Brain microvascular endothelial cell (primary cell): Measurements from ENCODE around the gene SNX9.

ENCODE experiments used
- DNase-seq: peaks from one replicate; pipeline ENCODE4 v3.0.0-alpha.2; 2020
- H3K27ac ChIP-seq: fragments of 250-450 bp; sonication (Bioruptor Pico); 2 replicates; pipeline ENCODE4 v1.5.1; 2020; ENCODE audit warnings: mild to moderate bottlenecking, moderate library complexity
- H3K27me3 ChIP-seq: fragments of 250-450 bp; sonication (Bioruptor Pico); replicated peaks from 2 replicates; pipeline ENCODE4 v1.5.1; 2020; ENCODE audit warnings: mild to moderate bottlenecking
- H3K36me3 ChIP-seq: fragments of 250-450 bp; sonication (Bioruptor Pico); replicated peaks from 2 replicates; pipeline ENCODE4 v1.5.1; 2020; ENCODE audit warnings: mild to moderate bottlenecking
- H3K4me3 ChIP-seq: 2 replicates; pipeline ENCODE4 v1.5.1; 2011; ENCODE audit warnings: low read depth, mild to moderate bottlenecking, control low read depth, low read length, moderate library complexity
- in situ Hi-C: cut with HindIII; loops from 2 replicates; pipeline ENCODE4 v1.10.0; 2017; ENCODE audit warnings: low sequenced_read_pairs, low pct_ligation_motif_present
- TF ChIP-seq, protein P1 (sequence below): IDR thresholded peaks from 2 replicates; pipeline ENCODE4 v1.5.1; 2011; ENCODE audit warnings: low read depth, mild to moderate bottlenecking, moderate library complexity, low read length, control low read depth, inconsistent platforms; ENCODE audit errors: missing control alignments

The SNX9 gene

DNA sequence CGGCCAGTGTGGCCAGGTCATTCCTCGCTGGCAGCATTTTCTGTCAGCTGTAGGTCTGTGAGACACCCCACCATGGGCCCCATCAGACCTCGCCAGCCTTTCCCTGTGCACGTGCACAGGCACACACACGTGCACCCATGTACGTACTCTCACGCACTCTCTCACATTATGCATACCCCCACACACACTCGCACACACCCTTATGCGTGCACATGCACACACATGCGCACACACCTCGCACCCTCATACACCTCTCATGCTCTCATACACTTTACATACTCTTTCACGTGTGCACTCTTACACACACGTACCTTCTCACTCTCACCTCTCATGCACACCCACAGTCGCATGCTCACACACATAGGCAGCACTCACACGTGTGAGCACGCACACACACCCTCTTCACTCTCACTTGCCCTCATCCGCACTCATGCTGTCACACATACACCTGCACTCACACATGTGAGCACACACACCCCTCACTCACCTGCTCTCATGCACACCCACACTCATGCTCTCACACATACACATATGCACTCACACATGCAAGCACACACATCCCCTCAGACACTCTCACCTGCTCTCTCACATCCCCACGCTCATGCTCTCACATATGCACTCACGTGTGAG lies 46.7 kb downstream of the SNX9 start:
- H3K36me3 ChIP-seq: peaks cover 20% of the 10 kb centered on the region
- in situ Hi-C loops: no loop called here
- H3K4me3 ChIP-seq: no peak overlapping the region
- DNase-seq: no peak
- no peaks in the 10 kb centered on the region for H3K27me3 ChIP-seq
- H3K27ac ChIP-seq: no peak overlapping the region
- TF ChIP-seq, protein P1, sequence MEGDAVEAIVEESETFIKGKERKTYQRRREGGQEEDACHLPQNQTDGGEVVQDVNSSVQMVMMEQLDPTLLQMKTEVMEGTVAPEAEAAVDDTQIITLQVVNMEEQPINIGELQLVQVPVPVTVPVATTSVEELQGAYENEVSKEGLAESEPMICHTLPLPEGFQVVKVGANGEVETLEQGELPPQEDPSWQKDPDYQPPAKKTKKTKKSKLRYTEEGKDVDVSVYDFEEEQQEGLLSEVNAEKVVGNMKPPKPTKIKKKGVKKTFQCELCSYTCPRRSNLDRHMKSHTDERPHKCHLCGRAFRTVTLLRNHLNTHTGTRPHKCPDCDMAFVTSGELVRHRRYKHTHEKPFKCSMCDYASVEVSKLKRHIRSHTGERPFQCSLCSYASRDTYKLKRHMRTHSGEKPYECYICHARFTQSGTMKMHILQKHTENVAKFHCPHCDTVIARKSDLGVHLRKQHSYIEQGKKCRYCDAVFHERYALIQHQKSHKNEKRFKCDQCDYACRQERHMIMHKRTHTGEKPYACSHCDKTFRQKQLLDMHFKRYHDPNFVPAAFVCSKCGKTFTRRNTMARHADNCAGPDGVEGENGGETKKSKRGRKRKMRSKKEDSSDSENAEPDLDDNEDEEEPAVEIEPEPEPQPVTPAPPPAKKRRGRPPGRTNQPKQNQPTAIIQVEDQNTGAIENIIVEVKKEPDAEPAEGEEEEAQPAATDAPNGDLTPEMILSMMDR: no peak

DNA sequence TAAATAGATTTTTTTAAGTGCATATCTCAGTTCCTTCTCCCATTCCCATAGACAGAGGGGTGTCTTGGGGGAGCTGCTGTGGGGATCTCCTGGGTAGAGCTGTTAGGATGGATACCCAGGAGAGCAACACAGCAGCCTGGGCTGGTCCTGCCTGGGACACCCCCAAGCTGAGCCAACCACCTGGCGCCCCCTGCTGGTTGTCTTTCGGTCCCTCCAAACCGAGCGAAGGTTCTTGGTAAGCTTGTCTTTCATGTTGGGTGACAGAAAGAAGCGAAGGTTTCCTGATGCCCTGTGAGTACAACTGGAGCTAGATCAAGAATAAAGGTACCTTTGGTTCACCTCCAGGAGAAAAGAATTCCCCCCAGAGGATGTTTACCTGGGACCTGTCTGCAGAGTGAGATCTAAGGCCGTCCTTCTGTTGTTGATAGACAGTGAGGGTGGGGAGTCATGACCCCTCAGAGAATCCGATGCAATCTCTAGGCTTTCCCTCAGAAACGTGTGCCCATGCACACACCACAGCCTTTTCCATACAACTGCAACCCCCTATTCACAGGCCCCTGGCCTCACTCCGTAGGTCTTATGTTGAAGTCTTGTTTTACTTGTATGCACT lies 50.8 kb downstream of the SNX9 start:
- TF ChIP-seq, protein P1: peak; percentile 94
- in situ Hi-C loops: no loop called here
- H3K27me3 ChIP-seq: no peaks in the 10 kb centered on the region
- H3K4me3 ChIP-seq: no peak overlapping the region
- peaks cover 32% of the 10 kb centered on the region for H3K36me3 ChIP-seq
- peak; percentile 63 for DNase-seq
- no peak overlapping the region for H3K27ac ChIP-seq

DNA sequence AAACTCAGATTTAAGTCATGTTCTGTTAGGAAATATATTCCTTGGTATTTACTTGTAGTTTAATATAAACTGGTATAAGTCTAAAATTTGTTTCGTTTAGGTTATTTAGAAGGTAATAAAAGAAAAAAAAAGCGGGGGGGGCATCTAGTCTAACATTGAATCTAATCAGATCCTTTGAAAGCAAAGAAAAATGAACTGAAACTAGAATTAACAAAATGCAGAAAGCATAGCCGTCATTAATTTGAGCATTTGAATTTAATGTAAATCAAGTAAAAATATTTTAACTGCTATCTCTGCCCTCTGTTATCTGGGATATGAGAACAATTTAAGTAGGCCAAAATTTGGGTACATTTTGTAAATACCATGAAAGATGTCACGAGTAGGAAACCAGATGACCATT lies 54.1 kb downstream of the SNX9 start:
- TF ChIP-seq, protein P1: no peak
- H3K4me3 ChIP-seq: no peak overlapping the region
- peaks cover 20% of the 10 kb centered on the region for H3K36me3 ChIP-seq
- DNase-seq: no peak
- no peak overlapping the region for H3K27ac ChIP-seq
- in situ Hi-C loops: no loop called here
- no peaks in the 10 kb centered on the region for H3K27me3 ChIP-seq

DNA sequence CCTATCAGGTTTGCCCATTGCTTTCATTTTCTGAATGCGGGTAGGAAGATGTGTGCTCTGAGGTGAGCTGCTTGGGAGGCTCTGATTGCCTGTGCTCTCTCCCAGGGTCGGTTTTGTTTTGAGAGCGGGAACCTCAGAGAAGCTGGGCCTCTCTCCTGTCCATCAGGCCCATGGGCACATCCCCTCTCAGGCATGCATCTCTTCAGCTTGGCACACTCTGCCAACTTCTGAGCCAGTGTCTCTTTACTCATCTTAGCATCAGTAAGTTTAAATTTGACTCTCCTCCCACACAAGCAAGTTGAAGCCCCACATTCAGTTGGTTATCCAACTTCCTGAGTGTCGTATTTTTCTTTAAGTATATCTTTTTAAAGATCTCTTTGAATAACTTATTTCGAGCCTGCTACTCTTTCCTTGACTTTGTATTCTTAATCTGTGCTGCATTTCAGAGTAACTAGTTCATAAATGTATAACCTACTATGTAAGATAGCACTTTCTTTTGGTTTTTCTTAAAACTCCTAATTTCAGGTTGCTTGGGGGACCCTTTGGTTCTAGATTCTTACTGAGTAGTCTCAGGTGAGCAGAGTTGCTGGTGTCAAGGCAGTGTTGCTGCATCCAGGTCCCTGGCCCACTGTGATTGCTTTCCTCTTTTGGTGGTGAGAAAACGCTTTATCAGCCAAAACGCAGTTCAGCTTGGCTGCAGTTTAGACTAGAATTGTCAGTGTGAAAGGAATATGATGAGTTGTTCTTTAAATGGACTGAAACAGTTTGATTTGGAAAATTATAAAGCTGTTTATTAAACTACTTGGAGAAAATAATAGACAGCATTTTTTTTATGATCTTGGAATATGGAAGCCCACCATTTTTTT lies 54.8 kb downstream of the SNX9 start:
- in situ Hi-C loops: no loop called here
- Histone ChIP-seq H3K27ac (no peak overlapping the region), H3K36me3 (peaks cover 24% of the 10 kb centered on the region)

DNA sequence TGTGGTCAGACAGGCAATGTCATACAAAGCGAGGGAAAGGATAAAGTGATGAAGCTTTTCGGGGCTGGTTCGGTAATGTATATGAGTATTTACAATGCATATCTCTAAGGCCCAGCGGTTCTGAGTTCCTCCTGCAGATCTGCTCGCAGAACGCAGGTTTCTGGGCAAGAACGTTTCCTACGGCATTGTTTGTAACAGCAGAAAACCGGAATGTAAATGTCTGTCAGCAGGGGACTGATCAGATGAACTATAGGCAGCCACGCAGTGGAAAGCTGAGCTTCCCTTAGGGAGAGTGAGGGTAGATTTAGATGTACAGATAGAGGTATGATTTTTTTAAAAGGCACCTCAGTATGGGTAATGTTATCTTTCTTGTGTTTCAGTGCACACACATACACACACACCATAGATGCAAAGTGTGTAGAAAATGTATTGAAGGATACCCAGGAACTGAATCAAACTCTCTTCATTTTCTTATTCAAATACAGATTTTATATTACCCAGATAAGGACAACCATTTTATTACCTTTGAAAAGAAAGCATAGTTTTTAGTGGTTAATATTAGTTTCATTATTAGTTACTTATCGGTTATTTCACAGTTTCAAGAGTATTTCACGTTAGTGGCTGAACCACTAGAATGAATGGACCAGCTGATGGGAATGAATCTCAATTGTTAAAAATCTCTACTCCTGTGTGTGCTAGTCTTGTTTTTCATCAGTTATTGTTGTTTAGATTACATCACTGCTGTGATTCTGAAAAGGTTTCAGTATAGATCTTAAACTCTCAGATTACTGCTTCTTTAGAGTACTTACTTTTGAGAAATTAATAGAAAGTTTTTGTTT lies 56.2 kb downstream of the SNX9 start:
- in situ Hi-C loops: no loop called here
- H3K4me3 ChIP-seq: no peak overlapping the region
- H3K27ac ChIP-seq: no peak overlapping the region
- no peak for DNase-seq
- TF ChIP-seq, protein P1: no peak
- H3K36me3 ChIP-seq: peaks cover 21% of the 10 kb centered on the region
- no peaks in the 10 kb centered on the region for H3K27me3 ChIP-seq

More for the DNA sequence above, 54.8 kb downstream of the SNX9 start:
- no peaks in the 10 kb centered on the region for H3K27me3 ChIP-seq
- TF ChIP-seq, protein P1: no peak
- DNase-seq: no peak
- no peak overlapping the region for H3K4me3 ChIP-seq
